ENCODE measurements around the gene TCF7L1.

GRCh38 chr2:85170938-85171475 lies 37.8 kb downstream of the TCF7L1 start:
- TF ChIP-seq CTCF (IDR thresholded peaks at IDR 0.05; ENCODE audit: low read length) (no peak), EZH2 (IDR thresholded peaks at IDR 0.05; ENCODE audit: borderline replicate concordance, low read length) (no peak)

All from OCI-LY1 (cell line).